Suprapubic skin (tissue), 4 donors: ENCODE results near the gene BCAP31.

Experiments used
- EP300 ChIP-seq: sonication (generic); formaldehyde crosslinking; IDR thresholded peaks from one replicate; pipeline ENCODE4 v1.6.1; 2017; ENCODE audit warnings: antibody characterized with exemption
- POLR2A ChIP-seq, 2 donors: fragments of 450-650 bp; IDR thresholded peaks; one replicate each; pipeline ENCODE4 v1.6.1; 2017; ENCODE audit warnings: antibody characterized with exemption in 2 of 2, mild to moderate bottlenecking in 2 of 2, moderate library complexity in 2 of 2
- POLR2AphosphoS5 ChIP-seq, 3 donors: sonication (generic); formaldehyde crosslinking; IDR thresholded peaks; one replicate each; pipeline ENCODE4 v1.6.1; 2017; ENCODE audit warnings: antibody characterized with exemption in 3 of 3
- TF ChIP-seq, protein P1 (sequence below), 2 donors: fragments of 200-600 bp in 1 of 2; fragments of 450-650 bp in 1 of 2; sonication (generic) in 1 of 2; IDR thresholded peaks; one replicate each; pipeline ENCODE4 v1.5.1; 2016 to 2019; ENCODE audit warnings: antibody characterized with exemption in 2 of 2, mild to moderate bottlenecking in 1 of 2, moderate library complexity in 1 of 2

GRCh38 chrX:153740631-153741222, 16.5 kb upstream of the BCAP31 start:
- TF ChIP-seq, protein P1, sequence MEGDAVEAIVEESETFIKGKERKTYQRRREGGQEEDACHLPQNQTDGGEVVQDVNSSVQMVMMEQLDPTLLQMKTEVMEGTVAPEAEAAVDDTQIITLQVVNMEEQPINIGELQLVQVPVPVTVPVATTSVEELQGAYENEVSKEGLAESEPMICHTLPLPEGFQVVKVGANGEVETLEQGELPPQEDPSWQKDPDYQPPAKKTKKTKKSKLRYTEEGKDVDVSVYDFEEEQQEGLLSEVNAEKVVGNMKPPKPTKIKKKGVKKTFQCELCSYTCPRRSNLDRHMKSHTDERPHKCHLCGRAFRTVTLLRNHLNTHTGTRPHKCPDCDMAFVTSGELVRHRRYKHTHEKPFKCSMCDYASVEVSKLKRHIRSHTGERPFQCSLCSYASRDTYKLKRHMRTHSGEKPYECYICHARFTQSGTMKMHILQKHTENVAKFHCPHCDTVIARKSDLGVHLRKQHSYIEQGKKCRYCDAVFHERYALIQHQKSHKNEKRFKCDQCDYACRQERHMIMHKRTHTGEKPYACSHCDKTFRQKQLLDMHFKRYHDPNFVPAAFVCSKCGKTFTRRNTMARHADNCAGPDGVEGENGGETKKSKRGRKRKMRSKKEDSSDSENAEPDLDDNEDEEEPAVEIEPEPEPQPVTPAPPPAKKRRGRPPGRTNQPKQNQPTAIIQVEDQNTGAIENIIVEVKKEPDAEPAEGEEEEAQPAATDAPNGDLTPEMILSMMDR (IDR thresholded peaks at IDR 0.05) = no peak
- TF ChIP-seq POLR2A (IDR thresholded peaks at IDR 0.05) (no peak), POLR2AphosphoS5 (IDR thresholded peaks at IDR 0.05) (no peak), EP300 (no peak)
